Smooth muscle cell (in vitro differentiated cells): ENCODE measurements around the gene AGK. TPM values are rescaled to one million over a fixed set of nuclear protein-coding genes. Genes with fewer than 3 reads are reported as not detected.

Source experiments
- DNase-seq: peaks from one replicate; lab custom pipeline; 2025; ENCODE audit not compliant: unreplicated experiment; lab: John Stamatoyannopoulos, UW
- H2AFZ ChIP-seq: fragments of 200-600 bp; sonication (generic); 2 replicates; pipeline ENCODE4 v1.6.0; 2016; ENCODE audit warnings: antibody characterized with exemption, low read depth, mild to moderate bottlenecking
- H3F3A ChIP-seq: fragments of 200-600 bp; sonication (generic); 2 replicates; pipeline ENCODE4 v1.6.0; 2017; ENCODE audit warnings: antibody characterized with exemption, low read depth
- H3K27ac ChIP-seq: fragments of 200-600 bp; sonication (generic); 2 replicates; pipeline ENCODE4 v1.5.1; 2016; ENCODE audit warnings: low read depth, mild to moderate bottlenecking
- H3K27me3 ChIP-seq: fragments of 200-600 bp; sonication (generic); 2 replicates; pipeline ENCODE4 v1.6.1; 2016; ENCODE audit warnings: low read depth, mild to moderate bottlenecking
- H3K36me3 ChIP-seq: fragments of 200-600 bp; sonication (generic); 2 replicates; pipeline ENCODE4 v1.5.1; 2016; ENCODE audit warnings: low read depth
- H3K4me1 ChIP-seq: fragments of 200-600 bp; sonication (generic); 2 replicates; pipeline ENCODE4 v1.5.1; 2016; ENCODE audit warnings: low read depth
- H3K4me2 ChIP-seq: fragments of 200-600 bp; sonication (generic); 2 replicates; pipeline ENCODE4 v1.6.0; 2016; ENCODE audit warnings: mild to moderate bottlenecking
- H3K4me3 ChIP-seq: fragments of 200-600 bp; sonication (generic); 2 replicates; pipeline ENCODE4 v1.5.1; 2016; ENCODE audit warnings: mild to moderate bottlenecking
- H3K79me2 ChIP-seq: fragments of 200-600 bp; sonication (generic); 2 replicates; pipeline ENCODE4 v1.6.0; 2016; ENCODE audit warnings: low read depth, mild to moderate bottlenecking
- H3K9ac ChIP-seq: fragments of 200-600 bp; sonication (generic); 2 replicates; pipeline ENCODE4 v1.6.0; 2016; ENCODE audit warnings: low read depth
- H3K9me3 ChIP-seq: fragments of 200-600 bp; sonication (generic); replicated peaks from 2 replicates; pipeline ENCODE4 v1.5.1; 2016; ENCODE audit warnings: low read depth
- H4K20me1 ChIP-seq: fragments of 200-600 bp; sonication (generic); 2 replicates; pipeline ENCODE4 v1.6.0; 2016; ENCODE audit warnings: low read depth
- CTCF ChIP-seq: fragments of 200-600 bp; sonication (generic); IDR thresholded peaks from 2 replicates; pipeline ENCODE4 v1.5.1; 2017; ENCODE audit warnings: borderline replicate concordance, mild to moderate bottlenecking, antibody characterized with exemption; ENCODE audit not compliant: insufficient read depth, poor library complexity, severe bottlenecking
- WGBS: methylation state at CpG from one replicate; pipeline ENCODE4 v1.1.7; 2016; ENCODE audit warnings: low lambda C conversion rate; 5-methylcytosine and 5-hydroxymethylcytosine counted together
- polyA plus RNA-seq: library from polyadenylated mRNA; unstranded; fragments of >200 nt; fragmentation: Nextera tagmentation; extraction: Ambion mirVana; gene quantifications from 2 replicates; pipeline ENCODE4 v1.2.1, GENCODE V29; 2016
- total RNA-seq: library from RNA; depleted of rRNA; stranded (reverse); fragments of >200 nt; gene quantifications from 2 replicates; pipeline ENCODE4 v1.2.3, GENCODE V29; 2014

Gene AGK
- total and polyA plus RNA-seq, 2 experiments from 2014 or later = 22.3 to 32.4 TPM

- no peak for TF ChIP-seq CTCF
- no peaks in the 10 kb centered on the region for H3K9me3 ChIP-seq
- no peaks in the 10 kb centered on the region for H3K27me3 ChIP-seq
- H3K4me3 ChIP-seq = no peak overlapping the region
- no peak overlapping the region for H3K27ac ChIP-seq
- DNase-seq = no peak
- H3K79me2 ChIP-seq = peaks cover 3% of the 10 kb centered on the region
- peaks cover 4% of the 10 kb centered on the region for H3K4me1 ChIP-seq
- H3K36me3 ChIP-seq = no peaks in the 10 kb centered on the region
- H3K4me2 ChIP-seq = no peak overlapping the region
- H3F3A ChIP-seq = peaks cover 5% of the 10 kb centered on the region
- H3K9ac ChIP-seq = no peak overlapping the region
- WGBS = 100% methylated on average over 1 of the region's 1 CpG
- H2AFZ ChIP-seq = no peak overlapping the region
- peaks cover 55% of the 10 kb centered on the region for H4K20me1 ChIP-seq
Measured at GRCh38 chr7:141698247-141699015, 147.2 kb downstream of the AGK start.

- Histone ChIP-seq H3K79me2 (peaks cover 3% of the 10 kb centered on the region), H3K27ac (no peak overlapping the region), H2AFZ (no peak overlapping the region), H3K9me3 (no peaks in the 10 kb centered on the region), H3K27me3 (no peaks in the 10 kb centered on the region), H3F3A (peaks cover 5% of the 10 kb centered on the region), H3K9ac (no peak overlapping the region), H3K4me1 (peaks cover 15% of the 10 kb centered on the region), H3K4me2 (peak overlapping the region; percentile 96), H3K4me3 (no peak overlapping the region), H4K20me1 (peaks cover 43% of the 10 kb centered on the region), H3K36me3 (no peaks in the 10 kb centered on the region)
- no peak for TF ChIP-seq CTCF
- DNase-seq = no peak
- 88% methylated on average over 3 of the region's 3 CpGs for WGBS
Measured at GRCh38 chr7:141699860-141700259, 148.7 kb downstream of the AGK start.

GRCh38 chr7:141700296-141700847 lies 149.2 kb downstream of the AGK start:
- H3K4me3 ChIP-seq = peak overlapping the region; percentile 86
- H3K9me3 ChIP-seq = no peaks in the 10 kb centered on the region
- H3K36me3 ChIP-seq = no peaks in the 10 kb centered on the region
- no peak for DNase-seq
- H3F3A ChIP-seq = peaks cover 5% of the 10 kb centered on the region
- no peak for TF ChIP-seq CTCF
- no peak overlapping the region for H3K27ac ChIP-seq
- peaks cover 3% of the 10 kb centered on the region for H3K79me2 ChIP-seq
- H2AFZ ChIP-seq = no peak overlapping the region
- H3K27me3 ChIP-seq = no peaks in the 10 kb centered on the region
- H3K4me1 ChIP-seq = peaks cover 20% of the 10 kb centered on the region
- 50% methylated on average over 5 of the region's 5 CpGs for WGBS
- H3K9ac ChIP-seq = no peak overlapping the region
- peaks cover 39% of the 10 kb centered on the region for H4K20me1 ChIP-seq
- peak overlapping the region; percentile 96 for H3K4me2 ChIP-seq

- Histone ChIP-seq H3F3A (peaks cover 5% of the 10 kb centered on the region), H3K9ac (peak overlapping the region; percentile 66), H3K27me3 (no peaks in the 10 kb centered on the region), H3K9me3 (no peaks in the 10 kb centered on the region), H4K20me1 (peaks cover 34% of the 10 kb centered on the region), H3K4me3 (peak overlapping the region; percentile 86), H3K4me2 (peak overlapping the region; percentile 96), H3K36me3 (no peaks in the 10 kb centered on the region), H2AFZ (no peak overlapping the region), H3K27ac (no peak overlapping the region), H3K79me2 (peaks cover 3% of the 10 kb centered on the region), H3K4me1 (peaks cover 20% of the 10 kb centered on the region)
- no peak for DNase-seq
- TF ChIP-seq CTCF = no peak
- WGBS = 7% methylated on average over 20 of the region's 20 CpGs
Measured at GRCh38 chr7:141700848-141701371, 149.7 kb downstream of the AGK start.
